ENCODE results near the gene TMPRSS11B. TPM values are rescaled to one million over a fixed set of nuclear protein-coding genes. Genes with fewer than 3 reads are reported as not detected.

Gene TMPRSS11B
- total and polyA plus RNA-seq, 2 donors (not counting 3 experiments of a cell fraction or from before 2014, with no cell fraction given), result not detected

GRCh38 chr4:68264875-68265565, 19.5 kb upstream of the TMPRSS11B start:
- no peaks in the 10 kb centered on the region for H4K20me1 ChIP-seq (replicated peaks; ENCODE audit: control insufficient read depth, extremely low read depth, insufficient read depth, low read length)
- FAIRE-seq (no peak), DNase-seq (ENCODE audit: low read depth, low spot score) (no peak)
- no peak overlapping the region for H2AFZ ChIP-seq (ENCODE audit: low read depth, low read length)
- no peaks in the 10 kb centered on the region for H3K27me3 ChIP-seq (ENCODE audit: control insufficient read depth in 2 of 2, insufficient read depth in 2 of 2, low read length in 2 of 2)
- H3K36me3 ChIP-seq (ENCODE audit: control insufficient read depth in 2 of 2, extremely low read depth in 1 of 2, insufficient read depth in 2 of 2, low read length in 2 of 2), result no peaks in the 10 kb centered on the region
- no peak for TF ChIP-seq FOS (IDR thresholded peaks at IDR 0.05; ENCODE audit: borderline replicate concordance, insufficient read depth, low read length)
- no peak for TF ChIP-seq JUN (IDR thresholded peaks at IDR 0.05; ENCODE audit: borderline replicate concordance, insufficient read depth, insufficient read length, low read depth)
- no peak for TF ChIP-seq GATA2 (IDR thresholded peaks at IDR 0.05; ENCODE audit: insufficient read depth, insufficient read length, low read depth, low read length)
- BruUV-seq (replicated peaks), result no TSS peak
- no peaks in the 10 kb centered on the region for H3K4me1 ChIP-seq (ENCODE audit: control insufficient read depth, extremely low read depth, insufficient read depth, low read length)
- H3K27ac ChIP-seq (ENCODE audit: insufficient read depth, low read depth, low read length), result no peak overlapping the region
- H3K9me3 ChIP-seq (replicated peaks; ENCODE audit: control insufficient read depth, insufficient read depth, low read length), result no peaks in the 10 kb centered on the region
- H3K9ac ChIP-seq (replicated peaks; ENCODE audit: extremely low read depth, insufficient read depth, low read length), result no peak overlapping the region
- no peaks in the 10 kb centered on the region for H3K9me1 ChIP-seq (replicated peaks; ENCODE audit: control insufficient read depth, extremely low read depth, insufficient read depth, low read length)
- no peak overlapping the region for H3K4me3 ChIP-seq (replicated peaks in 1 of 3; ENCODE audit: insufficient read depth in 1 of 3, low read depth in 1 of 3, low read length in 3 of 3)
- H3K4me2 ChIP-seq (ENCODE audit: insufficient read depth, low read length), result no peak overlapping the region
- intact Hi-C loops (cut with micrococcal nuclease), result no loop called here
- H3K79me2 ChIP-seq (ENCODE audit: control insufficient read depth, insufficient read depth, low read length), result no peaks in the 10 kb centered on the region
- dilution Hi-C loops (cut with MboI; ENCODE audit: extremely low pct_ligation_motif_present, low sequenced_read_pairs), result no loop called here
- ChIA-PET POLR2A (no interaction called here), CTCF (no interaction called here)

- FAIRE-seq (no peak), DNase-seq (ENCODE audit: low read depth, low spot score) (no peak)
- H3K9me1 ChIP-seq (replicated peaks; ENCODE audit: control insufficient read depth, extremely low read depth, insufficient read depth, low read length), result no peaks in the 10 kb centered on the region
- TF ChIP-seq MYC (IDR thresholded peaks at IDR 0.05; ENCODE audit: low read depth, low read length), result no peak
- TF ChIP-seq FOS (IDR thresholded peaks at IDR 0.05; ENCODE audit: borderline replicate concordance, insufficient read depth, low read length), result no peak
- TF ChIP-seq JUN (IDR thresholded peaks at IDR 0.05; ENCODE audit: borderline replicate concordance, insufficient read depth, insufficient read length, low read depth), result no peak
- no peak for TF ChIP-seq GATA2 (IDR thresholded peaks at IDR 0.05; ENCODE audit: insufficient read depth, insufficient read length, low read depth, low read length)
- H3K4me1 ChIP-seq (ENCODE audit: control insufficient read depth, extremely low read depth, insufficient read depth, low read length), result no peaks in the 10 kb centered on the region
- H2AFZ ChIP-seq (ENCODE audit: low read depth, low read length), result no peak overlapping the region
- no TSS peak for BruUV-seq (replicated peaks)
- no peaks in the 10 kb centered on the region for H4K20me1 ChIP-seq (replicated peaks; ENCODE audit: control insufficient read depth, extremely low read depth, insufficient read depth, low read length)
- H3K4me3 ChIP-seq (replicated peaks in 1 of 3; ENCODE audit: insufficient read depth in 1 of 3, low read depth in 1 of 3, low read length in 3 of 3), result no peak overlapping the region
- no peaks in the 10 kb centered on the region for H3K9me3 ChIP-seq (replicated peaks; ENCODE audit: control insufficient read depth, insufficient read depth, low read length)
- no peak overlapping the region for H3K4me2 ChIP-seq (ENCODE audit: insufficient read depth, low read length)
- POLR2A ChIA-PET, result no interaction called here
- no peaks in the 10 kb centered on the region for H3K79me2 ChIP-seq (ENCODE audit: control insufficient read depth, insufficient read depth, low read length)
- no peaks in the 10 kb centered on the region for H3K27me3 ChIP-seq (ENCODE audit: control insufficient read depth in 2 of 2, insufficient read depth in 2 of 2, low read length in 2 of 2)
- no peaks in the 10 kb centered on the region for H3K36me3 ChIP-seq (ENCODE audit: control insufficient read depth in 2 of 2, extremely low read depth in 1 of 2, insufficient read depth in 2 of 2, low read length in 2 of 2)
- CTCF ChIA-PET, result interaction anchor here (1.4 to 1.5 kb wide), 2 partner anchors 13 to 117 kb away, joined by 4 to 5 read pairs; no protein-coding TSS in a partner anchor
- intact Hi-C loops (cut with micrococcal nuclease) (no loop called here), dilution Hi-C loops (cut with MboI; ENCODE audit: extremely low pct_ligation_motif_present, low sequenced_read_pairs) (no loop called here)
- H3K27ac ChIP-seq (ENCODE audit: insufficient read depth, low read depth, low read length), result no peak overlapping the region
- H3K9ac ChIP-seq (replicated peaks; ENCODE audit: extremely low read depth, insufficient read depth, low read length), result no peak overlapping the region
Measured at GRCh38 chr4:68259191-68259590, 13.7 kb upstream of the TMPRSS11B start.

All from endothelial cell of umbilical vein (primary cell).